ENCODE measurements around the gene XPNPEP3.

Gene XPNPEP3

DNA sequence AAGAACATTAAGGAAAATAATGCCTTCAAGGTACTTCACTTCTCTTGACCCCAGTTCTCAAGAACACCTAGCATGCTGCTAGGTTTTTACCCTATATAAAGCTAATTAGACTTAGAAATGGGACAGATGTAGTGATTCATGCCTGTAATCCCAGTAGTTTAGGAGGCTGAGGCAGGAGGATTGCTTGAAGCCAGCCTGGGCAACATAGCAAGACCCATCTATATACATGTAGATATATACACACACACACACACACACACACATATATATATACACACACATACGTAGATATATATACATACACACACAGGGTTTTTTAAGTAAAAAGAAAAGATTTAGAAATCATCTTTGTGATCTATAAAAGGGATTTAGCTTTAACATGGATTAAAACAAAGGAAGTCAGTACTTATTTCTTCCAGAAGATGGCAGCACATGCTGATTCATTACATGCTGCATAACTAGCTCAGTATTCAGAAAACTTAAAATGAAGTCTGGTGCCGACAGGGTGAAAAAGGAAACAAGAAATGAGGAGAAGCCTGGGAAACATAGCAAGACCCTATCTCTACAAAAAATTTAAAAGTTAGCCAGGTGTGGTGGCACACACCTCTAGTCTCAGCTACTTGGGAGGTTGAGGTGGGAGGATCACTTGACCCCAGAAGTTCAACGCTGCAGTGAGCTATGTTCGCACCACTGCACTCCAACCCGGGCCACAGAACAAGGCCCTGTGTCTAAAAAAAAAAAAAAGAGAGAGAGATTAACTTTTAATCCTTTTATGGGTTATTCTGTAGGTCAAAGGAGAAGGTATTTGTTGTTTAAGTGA, 65.7 kb downstream of the XPNPEP3 start:
- DNase-seq (ENCODE audit: low read depth): peak; percentile 59
- in situ Hi-C loops (cut with HindIII; ENCODE audit: low sequenced_read_pairs): loop anchor here (25.0 kb wide), 1 partner anchor 240 kb away; no protein-coding TSS in a partner anchor
- TF ChIP-seq CTCF (IDR thresholded peaks at IDR 0.05; ENCODE audit: low read depth, low read length, missing control alignments): peak; percentile 50
- H3K4me3 ChIP-seq (ENCODE audit: low read depth, low read length): no peak overlapping the region

DNA sequence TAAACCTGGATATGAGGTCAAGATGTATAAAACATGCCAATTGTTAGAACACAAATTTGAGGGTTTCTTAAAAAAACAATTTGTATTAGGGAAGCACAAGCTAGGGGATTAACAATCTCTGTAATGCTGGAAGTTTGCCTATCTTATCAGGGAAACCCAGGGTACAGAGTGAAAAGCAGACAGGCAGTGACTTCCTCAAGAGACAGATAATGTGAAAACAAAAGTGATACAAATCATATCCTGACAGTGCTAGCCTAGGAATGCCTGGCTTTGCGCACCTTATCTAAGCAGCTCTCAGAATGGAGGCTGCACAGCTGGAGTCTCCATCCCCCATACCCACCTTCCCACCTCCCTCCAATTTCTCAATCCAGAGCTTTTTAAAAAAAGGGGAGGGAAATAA, 71.7 kb downstream of the XPNPEP3 start:
- no peak for TF ChIP-seq CTCF (IDR thresholded peaks at IDR 0.05; ENCODE audit: low read depth, low read length, missing control alignments)
- DNase-seq (ENCODE audit: low read depth): no peak
- in situ Hi-C loops (cut with HindIII; ENCODE audit: low sequenced_read_pairs): no loop called here
- no peak overlapping the region for H3K4me3 ChIP-seq (ENCODE audit: low read depth, low read length)

GRCh38 chr22:40932396-40932795, 75.4 kb downstream of the XPNPEP3 start:
- H3K4me3 ChIP-seq (ENCODE audit: low read depth, low read length): no peak overlapping the region
- DNase-seq (ENCODE audit: low read depth): no peak
- in situ Hi-C loops (cut with HindIII; ENCODE audit: low sequenced_read_pairs): no loop called here
- TF ChIP-seq CTCF (IDR thresholded peaks at IDR 0.05; ENCODE audit: low read depth, low read length, missing control alignments): no peak

GRCh38 chr22:40939202-40939601, 82.3 kb downstream of the XPNPEP3 start:
- no peak overlapping the region for H3K4me3 ChIP-seq (ENCODE audit: low read depth, low read length)
- no peak for DNase-seq (ENCODE audit: low read depth)
- in situ Hi-C loops (cut with HindIII; ENCODE audit: low sequenced_read_pairs): no loop called here
- no peak for TF ChIP-seq CTCF (IDR thresholded peaks at IDR 0.05; ENCODE audit: low read depth, low read length, missing control alignments)

DNA sequence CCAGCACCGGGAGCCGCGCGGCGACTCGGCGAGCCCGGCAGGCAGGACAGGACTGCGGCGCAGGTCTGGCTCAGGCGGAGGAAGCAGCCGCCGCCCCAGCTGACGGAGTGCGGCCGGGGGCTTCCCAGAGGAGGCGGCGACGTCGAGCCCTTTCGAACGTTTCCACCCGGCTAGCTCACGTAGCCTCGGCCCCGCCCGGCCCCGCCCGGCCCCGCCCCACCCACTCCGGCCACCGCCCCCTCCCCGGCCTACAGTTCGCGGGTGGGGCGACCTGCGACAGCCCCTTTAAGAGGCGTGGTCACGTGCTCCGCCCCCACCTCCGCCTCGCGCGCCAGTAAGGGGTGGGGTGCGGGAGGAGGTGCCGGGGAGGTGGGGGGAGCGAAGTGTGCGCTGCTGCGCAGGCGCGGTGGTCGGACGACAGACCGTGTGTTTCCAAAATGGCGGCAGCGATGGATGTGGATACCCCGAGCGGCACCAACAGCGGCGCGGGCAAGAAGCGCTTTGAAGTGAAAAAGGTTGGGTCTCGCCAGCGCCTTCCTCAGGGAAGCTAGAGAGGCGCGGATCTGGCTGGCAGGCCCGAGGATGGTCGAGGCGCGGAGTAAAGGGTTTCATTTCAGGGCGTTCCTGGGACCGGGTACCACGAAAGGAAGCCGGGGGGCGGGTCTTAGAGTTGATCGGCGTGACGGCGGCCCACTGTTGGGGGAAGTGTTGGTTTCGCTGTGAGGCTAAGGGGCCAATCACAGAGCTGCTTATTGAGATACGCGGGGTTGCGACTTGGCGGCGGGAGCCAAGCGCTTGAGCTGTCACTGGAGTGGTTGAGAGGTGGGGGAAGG, 94.2 kb downstream of the XPNPEP3 start, which contains the start of gene RBX1:
RBX1 (plus strand) TSS at position 417 of the 833 bp plus-strand sequence; CDS start at position 438, 21 bp downstream.
- no peak for TF ChIP-seq CTCF (IDR thresholded peaks at IDR 0.05; ENCODE audit: low read depth, low read length, missing control alignments)
- DNase-seq (ENCODE audit: low read depth): peak; percentile 95
- in situ Hi-C loops (cut with HindIII; ENCODE audit: low sequenced_read_pairs): no loop called here
- peak within 1 kb of the TSS; percentile 82 for H3K4me3 ChIP-seq (ENCODE audit: low read depth, low read length)

GRCh38 chr22:40951795-40952605, 95.1 kb downstream of the XPNPEP3 start:
- TF ChIP-seq CTCF (IDR thresholded peaks at IDR 0.05; ENCODE audit: low read depth, low read length, missing control alignments): no peak
- no peak for DNase-seq (ENCODE audit: low read depth)
- in situ Hi-C loops (cut with HindIII; ENCODE audit: low sequenced_read_pairs): no loop called here
- peak overlapping the region; percentile 82 for H3K4me3 ChIP-seq (ENCODE audit: low read depth, low read length)

Measured in astrocyte of the cerebellum (primary cell).